ENCODE results near the gene MTR. TPM values are rescaled to one million over a fixed set of nuclear protein-coding genes. Genes with fewer than 3 reads are reported as not detected.

The MTR gene
- total RNA-seq, 4 donors from 2014 or later: 16.3 to 34.0 (median 24.2) TPM

DNA sequence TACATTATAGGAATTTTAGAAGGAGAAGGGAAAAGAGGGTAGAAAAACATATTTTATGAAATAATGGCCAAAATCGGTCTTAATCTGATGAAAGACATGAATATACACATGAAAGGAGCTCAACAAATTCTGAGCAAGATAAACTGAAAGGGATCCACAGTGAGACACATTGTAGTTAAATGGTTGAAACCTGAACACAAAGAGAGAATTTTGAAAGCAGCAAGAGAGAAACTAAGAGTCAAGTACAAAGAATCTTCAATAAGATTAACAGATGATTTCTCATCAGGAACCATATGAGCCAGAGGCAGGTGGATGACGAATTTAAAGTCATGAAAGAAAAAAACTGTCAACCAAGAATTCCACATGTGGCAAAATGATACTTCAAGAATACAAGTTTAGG lies 15.8 kb upstream of the MTR start:
- WGBS, 2 donors: 82 to 93% methylated on average over 2 of the region's 2 CpGs
- H3K4me3 ChIP-seq (ENCODE audit: low read depth, poor library complexity, severe bottlenecking): no peak overlapping the region
- TF ChIP-seq POLR2A (IDR thresholded peaks at IDR 0.05): no peak
- TF ChIP-seq, protein P1, sequence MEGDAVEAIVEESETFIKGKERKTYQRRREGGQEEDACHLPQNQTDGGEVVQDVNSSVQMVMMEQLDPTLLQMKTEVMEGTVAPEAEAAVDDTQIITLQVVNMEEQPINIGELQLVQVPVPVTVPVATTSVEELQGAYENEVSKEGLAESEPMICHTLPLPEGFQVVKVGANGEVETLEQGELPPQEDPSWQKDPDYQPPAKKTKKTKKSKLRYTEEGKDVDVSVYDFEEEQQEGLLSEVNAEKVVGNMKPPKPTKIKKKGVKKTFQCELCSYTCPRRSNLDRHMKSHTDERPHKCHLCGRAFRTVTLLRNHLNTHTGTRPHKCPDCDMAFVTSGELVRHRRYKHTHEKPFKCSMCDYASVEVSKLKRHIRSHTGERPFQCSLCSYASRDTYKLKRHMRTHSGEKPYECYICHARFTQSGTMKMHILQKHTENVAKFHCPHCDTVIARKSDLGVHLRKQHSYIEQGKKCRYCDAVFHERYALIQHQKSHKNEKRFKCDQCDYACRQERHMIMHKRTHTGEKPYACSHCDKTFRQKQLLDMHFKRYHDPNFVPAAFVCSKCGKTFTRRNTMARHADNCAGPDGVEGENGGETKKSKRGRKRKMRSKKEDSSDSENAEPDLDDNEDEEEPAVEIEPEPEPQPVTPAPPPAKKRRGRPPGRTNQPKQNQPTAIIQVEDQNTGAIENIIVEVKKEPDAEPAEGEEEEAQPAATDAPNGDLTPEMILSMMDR (IDR thresholded peaks at IDR 0.05): no peak
- intact Hi-C loops (cut with DNase I; ENCODE audit: low total_unique reads): no loop called here
- no peak for DNase-seq (ENCODE audit: low spot score in 2 of 2)

DNA sequence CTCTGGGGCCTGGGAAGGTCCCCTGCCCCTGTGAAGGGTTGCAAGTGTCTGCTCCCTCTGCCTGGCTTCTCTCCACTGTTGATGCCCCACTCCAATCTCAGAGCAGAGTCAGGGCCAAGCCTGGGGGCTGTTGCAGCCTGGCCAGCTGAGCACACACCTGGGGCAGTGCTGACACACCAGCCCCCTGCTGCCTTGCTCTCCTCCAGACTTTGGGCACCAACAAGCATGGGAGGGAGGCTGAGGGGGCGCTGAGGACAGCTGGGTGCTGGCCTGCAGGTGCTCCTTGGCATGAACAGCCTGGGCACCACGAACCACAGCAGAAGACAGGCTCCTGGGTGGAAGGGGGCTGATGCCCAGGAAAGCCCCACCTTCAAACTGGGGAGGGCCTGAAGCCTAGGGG lies 9.6 kb upstream of the MTR start:
- 60 to 78% methylated on average over 2 of the region's 2 CpGs for WGBS, 2 donors
- no peak for TF ChIP-seq POLR2A (IDR thresholded peaks at IDR 0.05)
- TF ChIP-seq, protein P1 (IDR thresholded peaks at IDR 0.05): no peak
- H3K4me3 ChIP-seq (ENCODE audit: low read depth, poor library complexity, severe bottlenecking): no peak overlapping the region
- DNase-seq (ENCODE audit: low spot score in 2 of 2): no peak
- intact Hi-C loops (cut with DNase I; ENCODE audit: low total_unique reads): no loop called here

DNA sequence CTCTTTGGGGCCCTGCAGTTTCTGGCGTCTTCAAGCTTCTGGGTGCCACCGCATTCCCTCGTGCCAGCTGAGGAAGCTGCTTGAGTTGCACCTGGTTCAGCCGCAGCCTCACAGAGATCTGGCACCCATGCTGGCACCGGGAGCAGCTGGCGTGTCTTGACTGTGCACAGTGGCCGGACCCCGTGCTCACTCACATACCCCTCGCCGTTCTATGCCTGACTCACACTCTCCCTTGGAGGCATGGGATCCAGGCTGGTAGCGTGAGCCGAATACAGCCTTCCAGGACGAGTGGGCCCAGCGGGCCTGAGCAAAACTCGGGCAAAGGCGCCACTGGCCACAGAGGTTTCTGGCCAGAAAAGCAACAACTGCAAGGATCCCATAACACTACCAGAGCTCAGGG lies 8.6 kb upstream of the MTR start:
- TF ChIP-seq, protein P1 (IDR thresholded peaks at IDR 0.05): no peak
- TF ChIP-seq POLR2A (IDR thresholded peaks at IDR 0.05): no peak
- intact Hi-C loops (cut with DNase I; ENCODE audit: low total_unique reads): no loop called here
- H3K4me3 ChIP-seq (ENCODE audit: low read depth, poor library complexity, severe bottlenecking): no peak overlapping the region
- WGBS, 2 donors: 92 to 95% methylated on average over 15 to 16 of the region's 16 CpGs
- DNase-seq (ENCODE audit: low spot score in 2 of 2): no peak

GRCh38 chr1:236794585-236795034 lies 482 bp upstream of the MTR start:
- intact Hi-C loops (cut with DNase I; ENCODE audit: low total_unique reads): no loop called here
- DNase-seq (ENCODE audit: low spot score in 2 of 2): no peak
- H3K4me3 ChIP-seq (ENCODE audit: low read depth, poor library complexity, severe bottlenecking): no peak overlapping the region
- TF ChIP-seq POLR2A (IDR thresholded peaks at IDR 0.05): no peak
- TF ChIP-seq, protein P1 (IDR thresholded peaks at IDR 0.05): no peak
- WGBS, 2 donors: 14 to 15% methylated on average over 11 of the region's 11 CpGs

DNA sequence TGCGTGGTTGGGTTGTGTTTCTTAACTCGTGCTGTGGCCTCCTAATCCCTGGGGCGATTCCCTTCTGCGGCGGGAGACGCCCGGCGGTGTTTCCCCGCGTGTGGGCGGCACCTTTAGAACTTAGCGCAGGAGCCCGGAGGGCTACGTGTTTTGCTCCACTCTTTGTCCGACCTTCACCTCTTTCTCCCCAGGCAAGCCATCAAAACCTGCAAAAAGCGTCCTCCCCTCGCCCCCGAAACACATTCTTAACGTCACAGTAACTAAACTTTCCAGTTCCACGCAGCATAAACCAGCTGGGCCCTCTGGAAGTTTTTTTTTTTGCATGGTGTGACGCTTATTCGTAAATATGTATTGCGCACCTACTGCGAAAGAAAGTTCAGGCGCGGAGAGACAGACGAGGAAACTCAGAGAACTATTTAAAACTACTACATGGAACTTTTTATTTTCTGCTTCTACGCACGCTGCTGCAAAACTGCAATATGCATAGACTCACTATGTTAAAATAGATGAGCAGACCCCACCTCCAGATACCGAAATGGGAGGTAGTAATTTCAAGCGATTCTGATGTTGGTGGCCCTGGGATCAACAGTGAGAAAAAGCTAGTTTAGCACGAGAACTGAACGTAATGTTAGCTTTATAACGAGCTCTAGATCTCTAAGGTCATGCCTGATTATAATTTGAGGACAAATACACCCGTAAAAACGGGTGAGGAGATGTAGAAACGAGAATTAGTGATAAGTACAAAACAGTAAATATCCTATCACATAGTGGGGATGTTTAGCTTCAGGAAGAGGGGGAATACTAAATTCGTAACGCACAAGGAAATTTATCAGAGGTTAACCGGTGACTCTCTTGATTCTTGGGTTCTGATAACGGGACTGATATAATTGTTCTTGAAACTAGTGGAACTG lies 920 bp downstream of the MTR start:
- 1 to 2% methylated on average over 41 of the region's 41 CpGs for WGBS, 2 donors
- H3K4me3 ChIP-seq (ENCODE audit: low read depth, poor library complexity, severe bottlenecking): peak overlapping the region; percentile 92
- TF ChIP-seq POLR2A (IDR thresholded peaks at IDR 0.05): no peak
- TF ChIP-seq, protein P1 (IDR thresholded peaks at IDR 0.05): no peak
- peak in 1 of 2 donors; percentile 90 for DNase-seq (ENCODE audit: low spot score in 2 of 2)
- intact Hi-C loops (cut with DNase I; ENCODE audit: low total_unique reads): no loop called here

Data from lower leg skin (tissue), 4 donors.